ENCODE measurements around the gene HDAC4.

The HDAC4 gene

GRCh38 chr2:239429473-239430350 lies 28.9 kb upstream of the HDAC4 start:
- Histone ChIP-seq H3K27me3 (ENCODE audit: control insufficient read depth in 1 of 2, insufficient read depth in 2 of 2, low read length in 2 of 2) (peaks cover 0 to 6% of the 10 kb centered on the region in 2 donors), H3K4me3 (ENCODE audit: low read depth in 1 of 2, low read length in 2 of 2) (no peak overlapping the region), H3K9me3 (ENCODE audit: control insufficient read depth in 1 of 2, low read length in 2 of 2) (peaks cover 0 to 3% of the 10 kb centered on the region in 2 donors), H3K4me1 (ENCODE audit: control insufficient read depth in 1 of 2, insufficient read depth in 2 of 2, low read length in 2 of 2) (no peaks in the 10 kb centered on the region), H3K36me3 (ENCODE audit: control insufficient read depth in 1 of 2, insufficient read depth in 2 of 2, low read length in 2 of 2) (no peaks in the 10 kb centered on the region), H3K9ac (ENCODE audit: low read depth in 1 of 2, low read length in 2 of 2) (no peak overlapping the region), H3K27ac (ENCODE audit: low read depth, low read length) (no peak overlapping the region)

- no peak overlapping the region for H3K4me3 ChIP-seq (ENCODE audit: low read depth in 1 of 2, low read length in 2 of 2)
- H3K36me3 ChIP-seq (ENCODE audit: control insufficient read depth in 1 of 2, insufficient read depth in 2 of 2, low read length in 2 of 2) = no peaks in the 10 kb centered on the region
- H3K9me3 ChIP-seq (ENCODE audit: control insufficient read depth in 1 of 2, low read length in 2 of 2) = no peaks in the 10 kb centered on the region
- no peaks in the 10 kb centered on the region for H3K4me1 ChIP-seq (ENCODE audit: control insufficient read depth in 1 of 2, insufficient read depth in 2 of 2, low read length in 2 of 2)
- no peak overlapping the region for H3K9ac ChIP-seq (ENCODE audit: low read depth in 1 of 2, low read length in 2 of 2)
- H3K27me3 ChIP-seq (ENCODE audit: control insufficient read depth in 1 of 2, insufficient read depth in 2 of 2, low read length in 2 of 2) = peaks cover 0 to 6% of the 10 kb centered on the region in 2 donors
- no peak overlapping the region for H3K27ac ChIP-seq (ENCODE audit: low read depth, low read length)
These were observed 24.8 kb upstream of the HDAC4 start for GRCh38 chr2:239425631-239426030.

GRCh38 chr2:239424337-239425045 lies 23.7 kb upstream of the HDAC4 start:
- Histone ChIP-seq H3K4me1 (ENCODE audit: control insufficient read depth in 1 of 2, insufficient read depth in 2 of 2, low read length in 2 of 2) (no peaks in the 10 kb centered on the region), H3K9me3 (ENCODE audit: control insufficient read depth in 1 of 2, low read length in 2 of 2) (no peaks in the 10 kb centered on the region), H3K27me3 (ENCODE audit: control insufficient read depth in 1 of 2, insufficient read depth in 2 of 2, low read length in 2 of 2) (peaks cover 0 to 6% of the 10 kb centered on the region in 2 donors), H3K9ac (ENCODE audit: low read depth in 1 of 2, low read length in 2 of 2) (no peak overlapping the region), H3K4me3 (ENCODE audit: low read depth in 1 of 2, low read length in 2 of 2) (no peak overlapping the region), H3K27ac (ENCODE audit: low read depth, low read length) (no peak overlapping the region), H3K36me3 (ENCODE audit: control insufficient read depth in 1 of 2, insufficient read depth in 2 of 2, low read length in 2 of 2) (no peaks in the 10 kb centered on the region)

GRCh38 chr2:239423551-239423950 lies 22.7 kb upstream of the HDAC4 start:
- H3K36me3 ChIP-seq (ENCODE audit: control insufficient read depth in 1 of 2, insufficient read depth in 2 of 2, low read length in 2 of 2) = no peaks in the 10 kb centered on the region
- no peak overlapping the region for H3K9ac ChIP-seq (ENCODE audit: low read depth in 1 of 2, low read length in 2 of 2)
- no peaks in the 10 kb centered on the region for H3K4me1 ChIP-seq (ENCODE audit: control insufficient read depth in 1 of 2, insufficient read depth in 2 of 2, low read length in 2 of 2)
- H3K27me3 ChIP-seq (ENCODE audit: control insufficient read depth in 1 of 2, insufficient read depth in 2 of 2, low read length in 2 of 2) = peaks cover 0 to 6% of the 10 kb centered on the region in 2 donors
- H3K9me3 ChIP-seq (ENCODE audit: control insufficient read depth in 1 of 2, low read length in 2 of 2) = no peaks in the 10 kb centered on the region
- no peak overlapping the region for H3K4me3 ChIP-seq (ENCODE audit: low read depth in 1 of 2, low read length in 2 of 2)
- no peak overlapping the region for H3K27ac ChIP-seq (ENCODE audit: low read depth, low read length)

- H3K9me3 ChIP-seq (ENCODE audit: control insufficient read depth in 1 of 2, low read length in 2 of 2) = no peaks in the 10 kb centered on the region
- no peak overlapping the region for H3K9ac ChIP-seq (ENCODE audit: low read depth in 1 of 2, low read length in 2 of 2)
These were observed 21.0 kb upstream of the HDAC4 start for GRCh38 chr2:239421851-239422250.

GRCh38 chr2:239420082-239420481 lies 19.3 kb upstream of the HDAC4 start:
- Histone ChIP-seq H3K4me3 (ENCODE audit: low read depth in 1 of 2, low read length in 2 of 2) (no peak overlapping the region), H3K27me3 (ENCODE audit: control insufficient read depth in 1 of 2, insufficient read depth in 2 of 2, low read length in 2 of 2) (no peaks in the 10 kb centered on the region)

More at GRCh38 chr2:239421851-239422250, 21.0 kb upstream of the HDAC4 start:
- H3K36me3 ChIP-seq (ENCODE audit: control insufficient read depth in 1 of 2, insufficient read depth in 2 of 2, low read length in 2 of 2) = no peaks in the 10 kb centered on the region
- no peak overlapping the region for H3K4me3 ChIP-seq (ENCODE audit: low read depth in 1 of 2, low read length in 2 of 2)
- no peak overlapping the region for H3K27ac ChIP-seq (ENCODE audit: low read depth, low read length)
- H3K27me3 ChIP-seq (ENCODE audit: control insufficient read depth in 1 of 2, insufficient read depth in 2 of 2, low read length in 2 of 2) = peaks cover 0 to 6% of the 10 kb centered on the region in 2 donors
- H3K4me1 ChIP-seq (ENCODE audit: control insufficient read depth in 1 of 2, insufficient read depth in 2 of 2, low read length in 2 of 2) = no peaks in the 10 kb centered on the region

GRCh38 chr2:239418918-239419317 lies 18.1 kb upstream of the HDAC4 start:
- H3K27me3 ChIP-seq (ENCODE audit: control insufficient read depth in 1 of 2, insufficient read depth in 2 of 2, low read length in 2 of 2) = no peaks in the 10 kb centered on the region

More at GRCh38 chr2:239420082-239420481, 19.3 kb upstream of the HDAC4 start:
- Histone ChIP-seq H3K9ac (ENCODE audit: low read depth in 1 of 2, low read length in 2 of 2) (no peak overlapping the region), H3K27ac (ENCODE audit: low read depth, low read length) (no peak overlapping the region), H3K4me1 (ENCODE audit: control insufficient read depth in 1 of 2, insufficient read depth in 2 of 2, low read length in 2 of 2) (no peaks in the 10 kb centered on the region), H3K36me3 (ENCODE audit: control insufficient read depth in 1 of 2, insufficient read depth in 2 of 2, low read length in 2 of 2) (no peaks in the 10 kb centered on the region), H3K9me3 (ENCODE audit: control insufficient read depth in 1 of 2, low read length in 2 of 2) (no peaks in the 10 kb centered on the region)

GRCh38 chr2:239412905-239413603 lies 12.2 kb upstream of the HDAC4 start:
- Histone ChIP-seq H3K4me1 (ENCODE audit: control insufficient read depth in 1 of 2, insufficient read depth in 2 of 2, low read length in 2 of 2) (peaks cover 0 to 10% of the 10 kb centered on the region in 2 donors), H3K9ac (ENCODE audit: low read depth in 1 of 2, low read length in 2 of 2) (no peak overlapping the region), H3K27me3 (ENCODE audit: control insufficient read depth in 1 of 2, insufficient read depth in 2 of 2, low read length in 2 of 2) (no peaks in the 10 kb centered on the region), H3K4me3 (ENCODE audit: low read depth in 1 of 2, low read length in 2 of 2) (no peak overlapping the region), H3K9me3 (ENCODE audit: control insufficient read depth in 1 of 2, low read length in 2 of 2) (peaks cover 3 to 6% of the 10 kb centered on the region in 2 donors), H3K27ac (ENCODE audit: low read depth, low read length) (no peak overlapping the region), H3K36me3 (ENCODE audit: control insufficient read depth in 1 of 2, insufficient read depth in 2 of 2, low read length in 2 of 2) (no peaks in the 10 kb centered on the region)

More at GRCh38 chr2:239418918-239419317, 18.1 kb upstream of the HDAC4 start:
- no peak overlapping the region for H3K4me3 ChIP-seq (ENCODE audit: low read depth in 1 of 2, low read length in 2 of 2)
- no peak overlapping the region for H3K27ac ChIP-seq (ENCODE audit: low read depth, low read length)
- no peak overlapping the region for H3K9ac ChIP-seq (ENCODE audit: low read depth in 1 of 2, low read length in 2 of 2)
- H3K9me3 ChIP-seq (ENCODE audit: control insufficient read depth in 1 of 2, low read length in 2 of 2) = no peaks in the 10 kb centered on the region
- H3K36me3 ChIP-seq (ENCODE audit: control insufficient read depth in 1 of 2, insufficient read depth in 2 of 2, low read length in 2 of 2) = no peaks in the 10 kb centered on the region
- no peaks in the 10 kb centered on the region for H3K4me1 ChIP-seq (ENCODE audit: control insufficient read depth in 1 of 2, insufficient read depth in 2 of 2, low read length in 2 of 2)

GRCh38 chr2:239411549-239412319 lies 10.9 kb upstream of the HDAC4 start:
- H3K27me3 ChIP-seq (ENCODE audit: control insufficient read depth in 1 of 2, insufficient read depth in 2 of 2, low read length in 2 of 2) = no peaks in the 10 kb centered on the region
- H3K4me1 ChIP-seq (ENCODE audit: control insufficient read depth in 1 of 2, insufficient read depth in 2 of 2, low read length in 2 of 2) = peaks cover 0 to 10% of the 10 kb centered on the region in 2 donors
- H3K4me3 ChIP-seq (ENCODE audit: low read depth in 1 of 2, low read length in 2 of 2) = no peak overlapping the region
- H3K9ac ChIP-seq (ENCODE audit: low read depth in 1 of 2, low read length in 2 of 2) = no peak overlapping the region
- no peak overlapping the region for H3K27ac ChIP-seq (ENCODE audit: low read depth, low read length)
- peaks cover 3 to 6% of the 10 kb centered on the region in 2 donors for H3K9me3 ChIP-seq (ENCODE audit: control insufficient read depth in 1 of 2, low read length in 2 of 2)
- no peaks in the 10 kb centered on the region for H3K36me3 ChIP-seq (ENCODE audit: control insufficient read depth in 1 of 2, insufficient read depth in 2 of 2, low read length in 2 of 2)
